ENCODE results near the gene TIMM21.

GRCh38 chr18:74183130-74183529, 34.8 kb downstream of the TIMM21 start:
- no peak for TF ChIP-seq CTCF (IDR thresholded peaks at IDR 0.05)
- no peak for TF ChIP-seq POLR2A (IDR thresholded peaks at IDR 0.05)

All from lower leg skin (tissue), 3 donors.